Measurements from ENCODE around the gene TRNAU1AP.
A peak's percentile ranks its signal among the peaks of the same experiment; 100 is the strongest.

The TRNAU1AP gene

DNA sequence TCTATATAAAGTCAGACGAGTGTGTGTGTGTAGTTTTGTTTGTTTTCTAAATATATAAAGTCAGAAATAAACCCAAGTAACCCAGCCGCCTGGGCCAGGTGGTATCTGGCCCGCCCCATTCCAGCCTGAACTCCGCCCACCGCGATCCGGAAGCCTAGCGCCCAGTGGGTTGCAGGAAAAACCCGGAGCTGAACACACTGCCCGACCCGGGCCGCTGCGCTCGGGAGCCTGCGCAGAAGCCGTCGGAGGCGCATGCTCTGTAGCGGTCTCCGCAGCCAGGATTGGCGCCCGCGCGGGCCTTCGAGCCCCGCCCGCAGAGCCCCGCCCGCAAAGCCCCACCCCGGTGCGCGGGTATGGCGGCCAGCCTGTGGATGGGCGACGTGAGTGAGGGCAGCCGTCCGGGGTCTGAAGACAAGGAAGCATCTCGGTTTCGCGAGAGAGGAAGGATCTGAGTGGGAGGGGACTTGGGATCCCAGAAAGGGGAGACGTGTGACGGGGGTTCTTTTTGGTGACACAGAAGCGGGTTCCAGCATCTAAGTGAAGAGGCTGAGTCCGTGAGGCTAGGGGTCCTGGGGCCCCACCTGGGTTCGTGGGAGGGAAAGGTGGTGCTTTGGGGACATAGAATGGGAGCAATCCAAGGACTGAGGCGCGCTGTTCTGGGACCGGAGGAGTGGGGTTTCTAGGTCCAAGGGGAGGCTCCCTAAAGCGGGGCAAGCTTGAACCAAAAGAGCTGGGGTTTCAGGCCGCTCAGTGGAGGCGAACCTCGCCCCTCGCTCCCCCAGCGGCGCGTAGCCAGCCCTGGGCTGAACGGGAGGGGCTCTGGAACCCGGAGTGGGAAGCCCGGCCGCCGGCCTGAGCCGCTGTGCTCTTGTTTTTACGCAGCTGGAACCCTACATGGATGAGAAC lies at the start of gene TRNAU1AP:
Gene TRNAU1AP, plus strand, starts transcription at position 328 of the 906 bp plus-strand sequence. Its CDS starts 26 bp downstream, at position 354.
- H3K27me3 ChIP-seq (ENCODE audit: insufficient read depth, low read depth) = no peaks in the 10 kb centered on the region
- H3K4me2 ChIP-seq = peak within 1 kb of the TSS; percentile 60
- H3K36me3 ChIP-seq (ENCODE audit: insufficient read depth) = no peaks in the 10 kb centered on the region
- H2AFZ ChIP-seq (ENCODE audit: low read depth) = peak within 1 kb of the TSS; percentile 80
- TF ChIP-seq, protein P1, sequence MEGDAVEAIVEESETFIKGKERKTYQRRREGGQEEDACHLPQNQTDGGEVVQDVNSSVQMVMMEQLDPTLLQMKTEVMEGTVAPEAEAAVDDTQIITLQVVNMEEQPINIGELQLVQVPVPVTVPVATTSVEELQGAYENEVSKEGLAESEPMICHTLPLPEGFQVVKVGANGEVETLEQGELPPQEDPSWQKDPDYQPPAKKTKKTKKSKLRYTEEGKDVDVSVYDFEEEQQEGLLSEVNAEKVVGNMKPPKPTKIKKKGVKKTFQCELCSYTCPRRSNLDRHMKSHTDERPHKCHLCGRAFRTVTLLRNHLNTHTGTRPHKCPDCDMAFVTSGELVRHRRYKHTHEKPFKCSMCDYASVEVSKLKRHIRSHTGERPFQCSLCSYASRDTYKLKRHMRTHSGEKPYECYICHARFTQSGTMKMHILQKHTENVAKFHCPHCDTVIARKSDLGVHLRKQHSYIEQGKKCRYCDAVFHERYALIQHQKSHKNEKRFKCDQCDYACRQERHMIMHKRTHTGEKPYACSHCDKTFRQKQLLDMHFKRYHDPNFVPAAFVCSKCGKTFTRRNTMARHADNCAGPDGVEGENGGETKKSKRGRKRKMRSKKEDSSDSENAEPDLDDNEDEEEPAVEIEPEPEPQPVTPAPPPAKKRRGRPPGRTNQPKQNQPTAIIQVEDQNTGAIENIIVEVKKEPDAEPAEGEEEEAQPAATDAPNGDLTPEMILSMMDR (conservative IDR thresholded peaks at IDR 0.05; ENCODE audit: low read depth, low read length) = no peak
- H3K4me3 ChIP-seq (IDR thresholded peaks at IDR 0.05; ENCODE audit: insufficient read depth, low read depth, low read length) = no peak within 1 kb of the TSS
- peaks cover 37% of the 10 kb centered on the region for H3K4me1 ChIP-seq (ENCODE audit: low read depth, poor library complexity, severe bottlenecking)
- H3K27ac ChIP-seq = peak within 1 kb of the TSS; percentile 80
- H3K9ac ChIP-seq = peak within 1 kb of the TSS; percentile 64
- H3K79me2 ChIP-seq (ENCODE audit: insufficient read depth, low read depth) = peaks cover 21% of the 10 kb centered on the region; the same call in 1 of the 2 replicates
- no peaks in the 10 kb centered on the region for H4K20me1 ChIP-seq (ENCODE audit: insufficient read depth)

DNA sequence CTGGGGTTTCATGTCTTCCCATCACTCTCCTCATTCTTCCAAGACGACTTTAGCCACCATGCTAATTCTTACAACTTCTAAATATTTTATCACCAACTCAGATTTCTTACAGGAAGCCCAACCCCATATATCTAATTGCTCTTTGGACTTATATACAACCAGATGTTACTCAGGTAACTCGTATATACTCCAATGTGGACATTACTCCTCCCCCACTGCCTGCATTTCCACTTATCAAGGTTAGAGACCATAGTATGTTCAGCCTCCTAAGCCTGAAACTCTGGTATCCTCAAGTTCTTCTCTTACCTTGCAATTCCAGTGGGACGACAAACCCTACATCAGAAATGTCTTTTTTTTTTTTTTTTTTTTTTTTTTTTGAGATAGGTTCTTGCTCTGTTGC lies 49.8 kb upstream of the TRNAU1AP start:
- Histone ChIP-seq H3K9ac (no peak overlapping the region), H3K27ac (no peak overlapping the region), H3K79me2 (ENCODE audit: insufficient read depth, low read depth) (peaks cover 23% of the 10 kb centered on the region), H2AFZ (ENCODE audit: low read depth) (no peak overlapping the region), H3K4me1 (ENCODE audit: low read depth, poor library complexity, severe bottlenecking) (peaks cover 24% of the 10 kb centered on the region), H3K27me3 (ENCODE audit: insufficient read depth, low read depth) (no peaks in the 10 kb centered on the region), H3K4me3 (IDR thresholded peaks at IDR 0.05; ENCODE audit: insufficient read depth, low read depth, low read length) (no peak overlapping the region), H3K4me2 (no peak overlapping the region), H4K20me1 (ENCODE audit: insufficient read depth) (no peaks in the 10 kb centered on the region), H3K36me3 (ENCODE audit: insufficient read depth) (peaks cover 18% of the 10 kb centered on the region)
- TF ChIP-seq, protein P1 (conservative IDR thresholded peaks at IDR 0.05; ENCODE audit: low read depth, low read length) = no peak

DNA sequence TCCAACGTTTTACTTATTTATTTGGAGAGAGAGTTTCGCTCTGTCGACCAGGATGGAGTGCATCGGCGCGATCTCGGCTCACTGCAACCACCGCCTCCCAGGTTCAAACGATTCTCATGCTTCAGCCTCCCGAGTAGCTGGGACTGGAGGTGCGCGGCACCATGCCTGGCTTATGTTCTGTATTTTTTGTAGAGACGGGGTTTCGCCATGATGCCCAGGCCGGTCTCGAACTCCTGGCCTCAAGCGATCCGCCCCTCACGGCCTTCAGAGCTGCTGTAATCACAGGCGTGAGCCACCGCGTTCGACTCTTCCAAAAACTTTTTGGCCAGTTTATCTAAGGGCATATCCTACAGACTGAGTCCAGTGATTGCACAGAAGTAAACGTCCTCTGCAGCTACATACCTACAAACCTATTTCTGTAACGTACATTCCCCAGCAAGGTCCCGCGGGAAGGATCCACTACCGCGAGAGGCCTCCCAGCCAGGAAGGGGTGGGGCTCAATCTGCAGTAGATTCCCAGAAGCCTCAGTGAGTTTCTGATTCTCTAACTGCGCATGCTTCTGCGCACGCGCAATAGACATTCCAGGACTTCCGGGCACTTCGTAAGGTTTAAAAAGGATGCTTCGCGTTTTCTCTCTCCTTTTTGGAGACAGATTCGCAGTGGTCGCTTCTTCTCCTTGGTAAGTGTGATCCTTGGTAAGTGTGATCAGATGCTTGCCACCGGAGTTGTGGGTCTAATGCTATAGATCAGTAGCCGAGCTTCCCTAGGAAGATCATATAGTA lies 47.3 kb upstream of the TRNAU1AP start, which contains the start of gene RCC1:
Gene RCC1, plus strand, starts transcription at position 638 of the 782 bp plus-strand sequence. CDS start 23,824 bp downstream, outside the sequence.
- peak within 1 kb of the TSS; percentile 91 for H3K4me2 ChIP-seq
- peak within 1 kb of the TSS; percentile 98 for H3K9ac ChIP-seq
- H3K27ac ChIP-seq = peak within 1 kb of the TSS; percentile 96
- H4K20me1 ChIP-seq (ENCODE audit: insufficient read depth) = peaks cover 14% of the 10 kb centered on the region
- peak within 1 kb of the TSS; percentile 88 for H3K4me3 ChIP-seq (IDR thresholded peaks at IDR 0.05; ENCODE audit: insufficient read depth, low read depth, low read length)
- peaks cover 43% of the 10 kb centered on the region for H3K4me1 ChIP-seq (ENCODE audit: low read depth, poor library complexity, severe bottlenecking)
- peak within 1 kb of the TSS; percentile 84 for H2AFZ ChIP-seq (ENCODE audit: low read depth)
- peaks cover 43% of the 10 kb centered on the region for H3K79me2 ChIP-seq (ENCODE audit: insufficient read depth, low read depth)
- no peaks in the 10 kb centered on the region for H3K27me3 ChIP-seq (ENCODE audit: insufficient read depth, low read depth)
- TF ChIP-seq, protein P1 (conservative IDR thresholded peaks at IDR 0.05; ENCODE audit: low read depth, low read length) = no peak
- peaks cover 28% of the 10 kb centered on the region for H3K36me3 ChIP-seq (ENCODE audit: insufficient read depth)

DNA sequence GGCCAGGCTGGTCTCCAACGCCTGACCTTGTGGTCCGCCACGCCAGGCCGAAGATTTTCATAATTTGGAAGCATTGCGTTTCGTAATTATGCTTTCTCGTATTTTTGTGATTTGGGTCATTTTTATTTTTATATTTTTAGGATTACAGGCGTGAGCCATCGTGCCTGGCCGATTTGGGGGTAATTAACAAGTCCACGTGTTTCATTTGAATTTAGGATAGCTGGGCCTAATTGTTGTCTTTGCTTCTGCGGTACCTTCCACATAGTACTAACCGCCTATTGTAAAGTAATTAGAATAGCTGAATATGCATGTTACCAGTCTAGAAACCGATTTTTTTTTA lies 46.0 kb upstream of the TRNAU1AP start:
- H3K36me3 ChIP-seq (ENCODE audit: insufficient read depth) = peaks cover 28% of the 10 kb centered on the region
- H3K79me2 ChIP-seq (ENCODE audit: insufficient read depth, low read depth) = peaks cover 43% of the 10 kb centered on the region
- peak overlapping the region; percentile 98 for H3K9ac ChIP-seq
- H3K4me2 ChIP-seq = peak overlapping the region; percentile 91
- H3K27me3 ChIP-seq (ENCODE audit: insufficient read depth, low read depth) = no peaks in the 10 kb centered on the region
- H2AFZ ChIP-seq (ENCODE audit: low read depth) = no peak overlapping the region
- TF ChIP-seq, protein P1 (conservative IDR thresholded peaks at IDR 0.05; ENCODE audit: low read depth, low read length) = no peak
- H3K4me1 ChIP-seq (ENCODE audit: low read depth, poor library complexity, severe bottlenecking) = peaks cover 43% of the 10 kb centered on the region
- H4K20me1 ChIP-seq (ENCODE audit: insufficient read depth) = peaks cover 19% of the 10 kb centered on the region
- peak overlapping the region; percentile 96 for H3K27ac ChIP-seq
- H3K4me3 ChIP-seq (IDR thresholded peaks at IDR 0.05; ENCODE audit: insufficient read depth, low read depth, low read length) = no peak overlapping the region

Data from KMS-11 (cell line).